ENCODE results near the gene ABHD14A. TPM values are rescaled to one million over a fixed set of nuclear protein-coding genes. Genes with fewer than 3 reads are reported as not detected.

ABHD14A gene
- total and polyA plus RNA-seq, 2 of the 13 experiments (the other 11 are each of a cell fraction or from before 2014, with no cell fraction given) = 29.5 to 46.9 TPM

DNA sequence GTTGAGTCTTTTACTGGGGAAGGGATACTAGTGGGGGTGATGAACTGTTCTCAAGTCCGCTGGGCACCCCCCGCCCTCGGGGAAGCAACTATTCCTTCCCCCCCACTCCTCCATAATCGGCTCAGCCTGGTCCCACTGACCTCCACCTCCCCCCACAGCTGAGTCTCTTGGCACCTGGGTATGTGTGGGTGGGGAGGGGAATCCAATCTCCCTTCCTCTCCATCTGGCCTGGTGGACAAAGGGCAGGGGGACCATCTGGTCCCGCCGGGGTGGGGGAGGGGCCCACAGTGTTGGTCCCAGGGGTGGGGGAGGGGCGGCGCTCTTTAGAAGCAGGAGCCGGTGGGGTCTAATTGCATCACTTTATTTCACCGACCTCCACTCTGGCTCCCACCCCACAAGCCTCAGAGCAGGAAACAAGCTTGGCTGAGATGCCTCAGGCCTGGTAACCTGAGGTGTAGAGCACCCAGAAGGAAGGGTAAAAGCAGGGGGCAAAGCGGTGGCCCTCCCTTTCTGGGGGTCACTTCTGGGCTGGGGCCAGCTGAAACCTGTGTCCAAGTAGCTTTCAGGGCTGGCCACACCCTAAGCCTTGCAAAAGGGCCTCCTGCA is 6.6 kb upstream of the ABHD14A start (continued):
- TF ChIP-seq, protein P1, sequence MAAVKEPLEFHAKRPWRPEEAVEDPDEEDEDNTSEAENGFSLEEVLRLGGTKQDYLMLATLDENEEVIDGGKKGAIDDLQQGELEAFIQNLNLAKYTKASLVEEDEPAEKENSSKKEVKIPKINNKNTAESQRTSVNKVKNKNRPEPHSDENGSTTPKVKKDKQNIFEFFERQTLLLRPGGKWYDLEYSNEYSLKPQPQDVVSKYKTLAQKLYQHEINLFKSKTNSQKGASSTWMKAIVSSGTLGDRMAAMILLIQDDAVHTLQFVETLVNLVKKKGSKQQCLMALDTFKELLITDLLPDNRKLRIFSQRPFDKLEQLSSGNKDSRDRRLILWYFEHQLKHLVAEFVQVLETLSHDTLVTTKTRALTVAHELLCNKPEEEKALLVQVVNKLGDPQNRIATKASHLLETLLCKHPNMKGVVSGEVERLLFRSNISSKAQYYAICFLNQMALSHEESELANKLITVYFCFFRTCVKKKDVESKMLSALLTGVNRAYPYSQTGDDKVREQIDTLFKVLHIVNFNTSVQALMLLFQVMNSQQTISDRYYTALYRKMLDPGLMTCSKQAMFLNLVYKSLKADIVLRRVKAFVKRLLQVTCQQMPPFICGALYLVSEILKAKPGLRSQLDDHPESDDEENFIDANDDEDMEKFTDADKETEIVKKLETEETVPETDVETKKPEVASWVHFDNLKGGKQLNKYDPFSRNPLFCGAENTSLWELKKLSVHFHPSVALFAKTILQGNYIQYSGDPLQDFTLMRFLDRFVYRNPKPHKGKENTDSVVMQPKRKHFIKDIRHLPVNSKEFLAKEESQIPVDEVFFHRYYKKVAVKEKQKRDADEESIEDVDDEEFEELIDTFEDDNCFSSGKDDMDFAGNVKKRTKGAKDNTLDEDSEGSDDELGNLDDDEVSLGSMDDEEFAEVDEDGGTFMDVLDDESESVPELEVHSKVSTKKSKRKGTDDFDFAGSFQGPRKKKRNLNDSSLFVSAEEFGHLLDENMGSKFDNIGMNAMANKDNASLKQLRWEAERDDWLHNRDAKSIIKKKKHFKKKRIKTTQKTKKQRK (IDR thresholded peaks at IDR 0.05; ENCODE audit: low read length) = no peak
- no peak for TF ChIP-seq HIVEP1 (CRISPR knock-in tag; IDR thresholded peaks at IDR 0.05)
- TF ChIP-seq SETDB1 (CRISPR knock-in tag; IDR thresholded peaks at IDR 0.05; ENCODE audit: borderline replicate concordance) = no peak
- TF ChIP-seq MATR3 (CRISPR knock-in tag; IDR thresholded peaks at IDR 0.05) = no peak
- TF ChIP-seq HDAC2 (CRISPR knock-in tag; IDR thresholded peaks at IDR 0.05) = no peak
- TF ChIP-seq NRL (CRISPR knock-in tag; IDR thresholded peaks at IDR 0.05; ENCODE audit: borderline replicate concordance) = 0 out of 2 replicates have a peak, but pooled peaks have one; percentile 35
- TF ChIP-seq GATAD2A (CRISPR knock-in tag; IDR thresholded peaks at IDR 0.05) = peak; percentile 6; the same call in 1 of the 2 replicates
- TF ChIP-seq ZNF367 (CRISPR knock-in tag; IDR thresholded peaks at IDR 0.05; ENCODE audit: borderline replicate concordance) = no peak
- no peak for TF ChIP-seq ZNF747 (CRISPR knock-in tag; IDR thresholded peaks at IDR 0.05; ENCODE audit: borderline replicate concordance)
- TF ChIP-seq HMGA1 (CRISPR knock-in tag; conservative IDR thresholded peaks at IDR 0.05) = no peak
- no peak for TF ChIP-seq HCFC1 (IDR thresholded peaks at IDR 0.05; ENCODE audit: low read depth, low read length)
- no peak for TF ChIP-seq SP5 (CRISPR knock-in tag; IDR thresholded peaks at IDR 0.05; ENCODE audit: borderline replicate concordance, low read depth)
- no peak for TF ChIP-seq NCOA5 (CRISPR knock-in tag; IDR thresholded peaks at IDR 0.05)
- TF ChIP-seq RAD51 (IDR thresholded peaks at IDR 0.05; ENCODE audit: borderline replicate concordance) = no peak
- no peak; the same call in 1 of the 2 replicates for TF ChIP-seq SIX4 (CRISPR knock-in tag; IDR thresholded peaks at IDR 0.05)
- no peak for TF ChIP-seq CREM (IDR thresholded peaks at IDR 0.05)
- no peak for TF ChIP-seq CREM (CRISPR knock-in tag; IDR thresholded peaks at IDR 0.05)
- no peak for TF ChIP-seq KDM3A (CRISPR knock-in tag; IDR thresholded peaks at IDR 0.05; ENCODE audit: low read depth)
- TF ChIP-seq ZNF20 (CRISPR knock-in tag; IDR thresholded peaks at IDR 0.05) = no peak
- no peak for TF ChIP-seq ZNF547 (CRISPR knock-in tag; IDR thresholded peaks at IDR 0.05)
- no peak for TF ChIP-seq XBP1 (CRISPR knock-in tag; IDR thresholded peaks at IDR 0.05)
- no peak for TF ChIP-seq MIXL1 (CRISPR knock-in tag; IDR thresholded peaks at IDR 0.05)
- no peak for TF ChIP-seq KDM1A (CRISPR knock-in tag; IDR thresholded peaks at IDR 0.05)
- TF ChIP-seq, protein P2, sequence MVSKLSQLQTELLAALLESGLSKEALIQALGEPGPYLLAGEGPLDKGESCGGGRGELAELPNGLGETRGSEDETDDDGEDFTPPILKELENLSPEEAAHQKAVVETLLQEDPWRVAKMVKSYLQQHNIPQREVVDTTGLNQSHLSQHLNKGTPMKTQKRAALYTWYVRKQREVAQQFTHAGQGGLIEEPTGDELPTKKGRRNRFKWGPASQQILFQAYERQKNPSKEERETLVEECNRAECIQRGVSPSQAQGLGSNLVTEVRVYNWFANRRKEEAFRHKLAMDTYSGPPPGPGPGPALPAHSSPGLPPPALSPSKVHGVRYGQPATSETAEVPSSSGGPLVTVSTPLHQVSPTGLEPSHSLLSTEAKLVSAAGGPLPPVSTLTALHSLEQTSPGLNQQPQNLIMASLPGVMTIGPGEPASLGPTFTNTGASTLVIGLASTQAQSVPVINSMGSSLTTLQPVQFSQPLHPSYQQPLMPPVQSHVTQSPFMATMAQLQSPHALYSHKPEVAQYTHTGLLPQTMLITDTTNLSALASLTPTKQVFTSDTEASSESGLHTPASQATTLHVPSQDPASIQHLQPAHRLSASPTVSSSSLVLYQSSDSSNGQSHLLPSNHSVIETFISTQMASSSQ (IDR thresholded peaks at IDR 0.05; ENCODE audit: low read depth) = 0 out of 2 replicates have a peak, but pooled peaks have one; percentile 17
- TF ChIP-seq, protein P2 (CRISPR knock-in tag; IDR thresholded peaks at IDR 0.05; ENCODE audit: borderline replicate concordance) = no peak

Data from HepG2 (cell line).